Ascending aorta (tissue), 2 donors: ENCODE data around the gene FSHB. TPM values are rescaled to one million over a fixed set of nuclear protein-coding genes. Genes with fewer than 3 reads are reported as not detected.

ENCODE experiments used
- DNase-seq, 2 donors: peaks; one replicate each; pipeline ENCODE4 v3.0.0-alpha.2; 2019; ENCODE audit warnings: low spot score in 2 of 2
- H3K27ac ChIP-seq, 2 donors: fragments of 200-600 bp; sonication (generic); one replicate each; pipeline ENCODE4 v1.5.1; 2016 to 2017; ENCODE audit warnings: mild to moderate bottlenecking in 1 of 2
- H3K27me3 ChIP-seq: fragments of 200-600 bp; sonication (generic); one replicate; pipeline ENCODE4 v1.5.1; 2017
- H3K36me3 ChIP-seq, 2 donors: fragments of 200-600 bp; sonication (generic); one replicate each; pipeline ENCODE4 v1.5.1; 2016
- H3K4me1 ChIP-seq, 2 donors: fragments of 200-600 bp; sonication (generic); one replicate each; pipeline ENCODE4 v1.5.1; 2016 to 2017; ENCODE audit warnings: mild to moderate bottlenecking in 1 of 2
- H3K4me3 ChIP-seq, 2 donors: fragments of 200-600 bp; sonication (generic); one replicate each; pipeline ENCODE4 v1.5.1; 2016 to 2017; ENCODE audit warnings: mild to moderate bottlenecking in 1 of 2
- H3K9me3 ChIP-seq, 2 donors: fragments of 200-600 bp; sonication (generic); one replicate each; pipeline ENCODE4 v1.5.1; 2016
- intact Hi-C: fragments of 100-400 bp; cut with DNase I; formaldehyde crosslinking; loops from one replicate; pipeline ENCODE4 v1.15.1; 2023
- total RNA-seq: library from RNA; depleted of rRNA; stranded (reverse); fragments of >200 nt; gene quantifications from one replicate; pipeline ENCODE4 v1.1.0, GENCODE V29; 2016
- TF ChIP-seq, protein P1 (sequence below), 3 experiments: fragments of 200-600 bp in 2 of 3; fragments of 450-650 bp in 1 of 3; sonication (generic) in 2 of 3; IDR thresholded peaks; one replicate each; pipeline ENCODE4 v1.5.1; 2016 to 2019; ENCODE audit warnings: antibody characterized with exemption in 3 of 3, mild to moderate bottlenecking in 1 of 3, moderate library complexity in 1 of 3

FSHB gene
- total RNA-seq, 1 donor from 2014 or later, result not detected

DNA sequence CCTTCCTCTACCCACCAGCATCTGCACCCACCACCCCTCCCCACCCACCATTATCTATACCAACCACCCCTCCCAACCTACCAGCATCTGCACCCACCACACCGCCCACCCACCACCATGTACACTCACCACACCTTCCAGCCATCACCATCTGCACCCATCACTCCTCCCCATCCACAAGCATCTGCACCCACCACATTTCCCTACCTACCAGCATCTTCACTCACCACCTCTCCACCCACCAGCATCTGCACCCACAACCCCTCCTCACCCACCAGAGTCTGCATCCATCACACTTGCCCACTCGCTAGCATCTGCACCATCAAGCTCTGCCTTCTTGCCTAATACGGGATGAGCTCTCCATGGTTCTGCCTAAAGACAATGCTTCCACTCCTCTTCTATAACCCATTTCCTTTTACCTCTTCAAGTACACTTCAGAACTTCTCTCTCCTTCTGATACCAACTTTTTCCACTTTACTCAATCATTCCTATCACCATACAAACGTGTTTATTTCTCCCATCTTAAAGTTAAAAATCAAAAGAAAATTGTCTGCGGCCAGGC, 2.4 kb upstream of the FSHB start:
- Histone ChIP-seq H3K27me3 (no peaks in the 10 kb centered on the region), H3K4me1 (no peaks in the 10 kb centered on the region), H3K4me3 (no peak overlapping the region), H3K9me3 (no peaks in the 10 kb centered on the region), H3K36me3 (no peaks in the 10 kb centered on the region), H3K27ac (no peak overlapping the region)
- DNase-seq, result no peak
- TF ChIP-seq, protein P1, sequence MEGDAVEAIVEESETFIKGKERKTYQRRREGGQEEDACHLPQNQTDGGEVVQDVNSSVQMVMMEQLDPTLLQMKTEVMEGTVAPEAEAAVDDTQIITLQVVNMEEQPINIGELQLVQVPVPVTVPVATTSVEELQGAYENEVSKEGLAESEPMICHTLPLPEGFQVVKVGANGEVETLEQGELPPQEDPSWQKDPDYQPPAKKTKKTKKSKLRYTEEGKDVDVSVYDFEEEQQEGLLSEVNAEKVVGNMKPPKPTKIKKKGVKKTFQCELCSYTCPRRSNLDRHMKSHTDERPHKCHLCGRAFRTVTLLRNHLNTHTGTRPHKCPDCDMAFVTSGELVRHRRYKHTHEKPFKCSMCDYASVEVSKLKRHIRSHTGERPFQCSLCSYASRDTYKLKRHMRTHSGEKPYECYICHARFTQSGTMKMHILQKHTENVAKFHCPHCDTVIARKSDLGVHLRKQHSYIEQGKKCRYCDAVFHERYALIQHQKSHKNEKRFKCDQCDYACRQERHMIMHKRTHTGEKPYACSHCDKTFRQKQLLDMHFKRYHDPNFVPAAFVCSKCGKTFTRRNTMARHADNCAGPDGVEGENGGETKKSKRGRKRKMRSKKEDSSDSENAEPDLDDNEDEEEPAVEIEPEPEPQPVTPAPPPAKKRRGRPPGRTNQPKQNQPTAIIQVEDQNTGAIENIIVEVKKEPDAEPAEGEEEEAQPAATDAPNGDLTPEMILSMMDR (IDR thresholded peaks at IDR 0.05), result no peak
- intact Hi-C loops, result no loop called here

- no peak overlapping the region for H3K4me3 ChIP-seq
These were observed 8.2 kb downstream of the FSHB start for GRCh38 chr11:30239025-30239424.

GRCh38 chr11:30244265-30244664, 13.5 kb downstream of the FSHB start:
- Histone ChIP-seq H3K4me1 (no peaks in the 10 kb centered on the region), H3K27ac (no peak overlapping the region), H3K9me3 (no peaks in the 10 kb centered on the region), H3K27me3 (no peaks in the 10 kb centered on the region), H3K36me3 (no peaks in the 10 kb centered on the region), H3K4me3 (no peak overlapping the region)
- no peak for DNase-seq
- TF ChIP-seq, protein P1 (IDR thresholded peaks at IDR 0.05), result no peak
- intact Hi-C loops, result no loop called here

More at GRCh38 chr11:30239025-30239424, 8.2 kb downstream of the FSHB start:
- Histone ChIP-seq H3K4me1 (no peaks in the 10 kb centered on the region), H3K27me3 (no peaks in the 10 kb centered on the region), H3K9me3 (no peaks in the 10 kb centered on the region), H3K27ac (no peak overlapping the region), H3K36me3 (no peaks in the 10 kb centered on the region)
- intact Hi-C loops, result no loop called here
- DNase-seq, result no peak
- TF ChIP-seq, protein P1 (IDR thresholded peaks at IDR 0.05), result no peak

DNA sequence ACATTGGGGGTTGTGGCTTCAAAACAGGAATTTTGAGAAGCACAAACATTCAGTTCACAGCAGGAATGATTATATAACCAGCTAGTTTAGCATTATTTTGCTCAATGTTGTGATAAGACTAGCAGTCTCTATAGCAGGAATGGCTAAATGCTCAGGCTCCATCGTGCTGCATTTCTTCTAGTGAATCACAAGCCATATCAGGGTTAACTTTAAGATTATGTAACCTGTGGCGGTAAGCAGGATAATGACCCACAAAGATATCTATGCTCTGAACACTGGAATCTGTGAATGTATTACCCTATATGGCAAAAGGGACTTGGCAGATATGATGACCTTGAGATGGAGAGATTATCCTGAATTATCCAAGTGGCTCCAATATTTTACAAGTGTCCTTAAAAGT, 14.8 kb downstream of the FSHB start:
- no peaks in the 10 kb centered on the region for H3K27me3 ChIP-seq
- H3K27ac ChIP-seq, result no peak overlapping the region
- H3K36me3 ChIP-seq, result no peaks in the 10 kb centered on the region
- TF ChIP-seq, protein P1 (IDR thresholded peaks at IDR 0.05), result no peak
- H3K4me1 ChIP-seq, result no peaks in the 10 kb centered on the region
- DNase-seq, result no peak
- intact Hi-C loops, result no loop called here
- no peak overlapping the region for H3K4me3 ChIP-seq
- H3K9me3 ChIP-seq, result no peaks in the 10 kb centered on the region

GRCh38 chr11:30254307-30255298, 23.8 kb downstream of the FSHB start:
- Histone ChIP-seq H3K27me3 (no peaks in the 10 kb centered on the region), H3K27ac (no peak overlapping the region), H3K9me3 (no peaks in the 10 kb centered on the region), H3K36me3 (no peaks in the 10 kb centered on the region), H3K4me3 (no peak overlapping the region), H3K4me1 (no peaks in the 10 kb centered on the region)
- intact Hi-C loops, result no loop called here
- DNase-seq, result no peak
- TF ChIP-seq, protein P1 (IDR thresholded peaks at IDR 0.05), result no peak
